ENCODE results near the gene CCDC13. TPM values are rescaled to one million over a fixed set of nuclear protein-coding genes. Genes with fewer than 3 reads are reported as not detected.

The CCDC13 gene
- total and polyA plus RNA-seq, 12 donors: 0.16 to 1.2 (median 0.55) TPM; not detected in 2

DNA sequence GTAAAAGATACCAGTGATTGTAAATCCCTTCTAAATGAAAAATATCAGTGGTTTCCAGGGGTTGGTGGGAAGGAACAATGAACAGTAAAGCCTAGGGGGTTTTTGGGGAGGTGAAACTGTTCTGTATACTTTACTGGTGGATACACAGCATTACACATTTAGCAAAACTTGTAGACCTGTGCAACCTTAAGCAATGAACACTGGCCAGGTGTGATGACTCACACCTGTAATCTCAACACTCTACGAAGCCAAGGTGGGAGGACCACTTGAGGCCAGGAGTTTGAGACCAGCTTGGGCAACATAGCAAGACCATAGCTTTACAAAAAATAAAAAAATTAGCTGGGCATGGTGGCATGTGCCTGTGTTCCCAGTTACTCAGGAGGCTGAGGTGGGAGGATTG is 1.8 kb downstream of the CCDC13 start:
- intact Hi-C loops (cut with DNase I): no loop called here
- H3K27me3 ChIP-seq: no peaks in the 10 kb centered on the region
- peaks cover 0 to 5% (median 0%) of the 10 kb centered on the region in 9 donors for H3K36me3 ChIP-seq
- peaks cover 0 to 15% (median 7%) of the 10 kb centered on the region in 9 donors for H3K4me1 ChIP-seq
- H3K4me3 ChIP-seq: no peak overlapping the region
- WGBS, 2 donors: 87 to 94% methylated on average over 1 of the region's 1 CpG
- TF ChIP-seq, protein P1, sequence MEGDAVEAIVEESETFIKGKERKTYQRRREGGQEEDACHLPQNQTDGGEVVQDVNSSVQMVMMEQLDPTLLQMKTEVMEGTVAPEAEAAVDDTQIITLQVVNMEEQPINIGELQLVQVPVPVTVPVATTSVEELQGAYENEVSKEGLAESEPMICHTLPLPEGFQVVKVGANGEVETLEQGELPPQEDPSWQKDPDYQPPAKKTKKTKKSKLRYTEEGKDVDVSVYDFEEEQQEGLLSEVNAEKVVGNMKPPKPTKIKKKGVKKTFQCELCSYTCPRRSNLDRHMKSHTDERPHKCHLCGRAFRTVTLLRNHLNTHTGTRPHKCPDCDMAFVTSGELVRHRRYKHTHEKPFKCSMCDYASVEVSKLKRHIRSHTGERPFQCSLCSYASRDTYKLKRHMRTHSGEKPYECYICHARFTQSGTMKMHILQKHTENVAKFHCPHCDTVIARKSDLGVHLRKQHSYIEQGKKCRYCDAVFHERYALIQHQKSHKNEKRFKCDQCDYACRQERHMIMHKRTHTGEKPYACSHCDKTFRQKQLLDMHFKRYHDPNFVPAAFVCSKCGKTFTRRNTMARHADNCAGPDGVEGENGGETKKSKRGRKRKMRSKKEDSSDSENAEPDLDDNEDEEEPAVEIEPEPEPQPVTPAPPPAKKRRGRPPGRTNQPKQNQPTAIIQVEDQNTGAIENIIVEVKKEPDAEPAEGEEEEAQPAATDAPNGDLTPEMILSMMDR (IDR thresholded peaks at IDR 0.05): no peak
- no peak for DNase-seq
- H3K9me3 ChIP-seq: no peaks in the 10 kb centered on the region
- ATAC-seq: no peak
- no peak overlapping the region for H3K27ac ChIP-seq

DNA sequence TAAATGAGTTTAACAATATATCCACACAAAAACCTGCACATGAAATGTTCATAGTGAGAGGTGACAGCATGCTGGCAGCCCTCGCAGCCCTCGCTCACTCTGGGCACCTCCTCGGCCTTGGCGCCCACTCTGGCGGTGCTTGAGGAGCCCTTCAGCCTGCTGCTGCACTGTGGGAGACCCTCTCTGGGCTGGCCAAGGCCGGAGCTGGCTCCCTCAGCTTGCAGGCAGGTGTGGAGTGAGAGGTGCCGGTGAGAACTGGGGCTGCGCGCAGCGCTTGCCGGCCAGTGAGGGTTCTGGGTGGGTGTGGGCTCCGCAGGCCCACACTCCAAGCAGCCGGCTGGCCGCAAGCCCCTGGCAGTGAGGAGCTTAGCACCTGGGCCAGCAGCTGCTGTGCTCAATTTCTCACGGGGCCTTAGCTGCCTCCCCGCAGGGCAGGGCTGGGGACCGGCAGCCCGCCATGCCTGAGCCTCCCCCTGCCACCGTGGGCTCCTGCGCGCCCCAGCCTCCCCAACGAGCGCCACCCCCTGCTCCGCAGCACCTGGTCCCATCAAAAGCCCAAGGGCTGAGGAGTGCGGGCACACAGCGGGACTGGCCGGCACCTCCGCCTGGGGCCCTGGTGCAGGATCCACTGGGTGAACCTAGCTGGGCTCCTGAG is 3.4 kb downstream of the CCDC13 start:
- Histone ChIP-seq H3K9me3 (no peaks in the 10 kb centered on the region), H3K27ac (no peak overlapping the region), H3K27me3 (no peaks in the 10 kb centered on the region), H3K4me3 (no peak overlapping the region), H3K4me1 (peaks cover 0 to 26% (median 7%) of the 10 kb centered on the region in 9 donors), H3K36me3 (no peaks in the 10 kb centered on the region)
- TF ChIP-seq, protein P1 (IDR thresholded peaks at IDR 0.05): no peak
- ATAC-seq: no peak
- DNase-seq: no peak
- 96% methylated on average over 28 of the region's 28 CpGs for WGBS, 2 donors
- intact Hi-C loops (cut with DNase I): no loop called here

DNA sequence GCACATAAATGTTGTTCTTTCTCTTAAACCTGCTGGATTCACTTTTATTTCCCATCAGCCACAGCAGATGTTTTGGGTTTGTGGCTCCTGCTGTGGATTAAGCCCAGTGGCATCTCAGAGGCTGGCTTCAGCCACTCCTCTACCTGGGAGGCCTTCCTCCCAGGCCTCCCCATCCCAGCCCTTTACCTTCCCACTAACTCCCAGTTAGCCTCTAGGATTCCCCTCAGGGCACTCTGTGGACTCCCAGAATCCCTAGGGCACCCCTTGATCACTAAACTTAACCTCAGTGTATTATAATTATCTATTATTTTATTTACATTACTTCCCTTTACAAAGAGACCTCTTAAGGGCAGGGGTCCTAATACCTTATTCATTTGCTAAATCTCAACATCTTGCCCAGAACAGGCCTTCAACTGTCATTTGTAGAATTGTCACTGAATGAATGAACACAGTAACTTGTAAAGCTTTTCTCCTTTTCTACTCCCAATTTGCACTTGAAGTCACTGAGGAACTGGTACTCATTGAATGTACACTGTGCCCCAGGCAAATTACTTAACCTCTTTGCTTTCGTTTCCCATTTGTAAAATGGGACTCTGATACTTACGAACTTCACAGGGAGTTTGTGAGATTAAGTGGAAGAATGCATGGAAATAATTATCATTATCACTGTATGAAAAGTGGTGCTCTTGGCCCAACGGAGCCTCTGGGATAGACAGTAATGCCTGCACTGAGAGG is 8.3 kb downstream of the CCDC13 start:
- Histone ChIP-seq H3K4me1 (peaks cover 0 to 56% (median 0%) of the 10 kb centered on the region in 9 donors), H3K27me3 (no peaks in the 10 kb centered on the region), H3K9me3 (no peaks in the 10 kb centered on the region), H3K4me3 (no peak overlapping the region), H3K27ac (peak overlapping the region in 1 of 10 donors; percentile 22), H3K36me3 (no peaks in the 10 kb centered on the region)
- WGBS, 2 donors: 73 to 78% methylated on average over 3 of the region's 3 CpGs
- no peak for DNase-seq
- TF ChIP-seq, protein P1 (IDR thresholded peaks at IDR 0.05): no peak
- intact Hi-C loops (cut with DNase I): no loop called here
- no peak for ATAC-seq

DNA sequence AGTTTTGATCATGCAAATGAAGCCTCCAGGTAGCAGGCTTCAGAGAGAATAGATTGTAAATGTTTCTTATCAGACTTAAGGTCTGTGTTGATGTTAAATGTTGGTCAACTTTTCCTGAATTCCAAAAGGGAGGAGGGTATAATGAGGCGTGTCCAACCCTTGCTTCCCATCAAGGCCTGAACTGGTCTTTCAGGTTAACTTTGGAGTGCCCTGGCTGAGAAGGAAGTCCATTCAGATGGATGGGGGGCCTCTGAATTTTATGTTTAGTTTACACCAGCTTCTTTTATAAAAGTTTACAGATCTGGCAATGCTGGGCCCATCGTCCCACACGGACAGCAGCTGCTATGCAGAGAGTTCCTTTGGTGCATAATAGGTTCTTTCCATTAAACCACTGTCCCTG is 8.9 kb downstream of the CCDC13 start:
- 94 to 97% methylated on average over 3 of the region's 3 CpGs for WGBS, 2 donors
- Histone ChIP-seq H3K27ac (peak overlapping the region in 1 of 10 donors; percentile 22), H3K4me1 (peaks cover 0 to 58% (median 0%) of the 10 kb centered on the region in 9 donors), H3K27me3 (no peaks in the 10 kb centered on the region), H3K9me3 (no peaks in the 10 kb centered on the region), H3K36me3 (no peaks in the 10 kb centered on the region), H3K4me3 (no peak overlapping the region)
- TF ChIP-seq, protein P1 (IDR thresholded peaks at IDR 0.05): no peak
- no peak for ATAC-seq
- intact Hi-C loops (cut with DNase I): no loop called here
- no peak for DNase-seq

Measured in heart right ventricle (tissue), 16 donors.